Lung (tissue), 12 donors: ENCODE measurements around the gene GAGE12J. TPM values are rescaled to one million over a fixed set of nuclear protein-coding genes. Genes with fewer than 3 reads are reported as not detected.

Experiments
- ATAC-seq: fragments of 200-7000 bp; cut with Tn5 transposase; one replicate; pipeline ENCODE4 v1.9.1; 2020; ENCODE audit warnings: moderate number of reproducible peaks; ENCODE audit not compliant: insufficient read depth, low FRiP score
- DNase-seq, 3 donors: peaks; one replicate each; pipeline ENCODE4 v3.0.0-alpha.2; 2013 to 2017
- H3K27ac ChIP-seq, 2 donors: one replicate each; pipeline ENCODE4 v1.5.1; 2013; ENCODE audit warnings: mild to moderate bottlenecking in 2 of 2, moderate library complexity in 2 of 2, control low read depth in 1 of 2, inconsistent platforms in 1 of 2, low read depth in 1 of 2, low read length in 1 of 2
- H3K27me3 ChIP-seq, 3 donors: one replicate each; pipeline ENCODE4 v1.5.1; 2013; ENCODE audit warnings: low read length in 2 of 3; ENCODE audit not compliant: control insufficient read depth in 3 of 3, insufficient read depth in 3 of 3
- H3K36me3 ChIP-seq, 4 donors: one replicate each; pipeline ENCODE4 v1.5.1; 2013; ENCODE audit warnings: low read length in 4 of 4, mild to moderate bottlenecking in 1 of 4, moderate library complexity in 1 of 4; ENCODE audit not compliant: control insufficient read depth in 4 of 4, insufficient read depth in 4 of 4
- H3K4me1 ChIP-seq, 5 donors: one replicate each; pipeline ENCODE4 v1.5.1; 2013; ENCODE audit warnings: low read length in 5 of 5, mild to moderate bottlenecking in 2 of 5, moderate library complexity in 1 of 5; ENCODE audit not compliant: control insufficient read depth in 5 of 5, insufficient read depth in 5 of 5
- H3K4me3 ChIP-seq: one replicate; pipeline ENCODE4 v1.5.1; 2013; ENCODE audit warnings: mild to moderate bottlenecking, control low read depth, moderate library complexity
- H3K9ac ChIP-seq, 2 donors: one replicate each; pipeline ENCODE4 v1.5.1; 2013; ENCODE audit warnings: low read length in 2 of 2, control low read depth in 1 of 2; ENCODE audit not compliant: insufficient read depth in 1 of 2
- H3K9me3 ChIP-seq, 4 donors: one replicate each; pipeline ENCODE4 v1.5.1; 2013; ENCODE audit warnings: low read length in 3 of 4, mild to moderate bottlenecking in 1 of 4, moderate library complexity in 1 of 4; ENCODE audit not compliant: control insufficient read depth in 4 of 4, insufficient read depth in 3 of 4
- WGBS, 2 donors: extraction: QIAGEN DNeasy Blood & Tissue Kit; methylation state at CpG; one replicate each; pipeline ENCODE4 v1.1.7; 2013; 5-methylcytosine and 5-hydroxymethylcytosine counted together
- polyA plus RNA-seq, 2 donors: library from polyadenylated mRNA; stranded (reverse); fragments of 200-250 nt; gene quantifications; one replicate each; pipeline ENCODE4 v1.2.1, GENCODE V29; 2013
- total RNA-seq, 2 donors: library from RNA; depleted of rRNA in 1 of 2; stranded (reverse); fragments of >200 nt in 1 of 2; gene quantifications; one replicate each; pipeline ENCODE4 v1.2.1, GENCODE V29; 2014 to 2021
- TF ChIP-seq, protein P1 (sequence below): IDR thresholded peaks from 2 replicates; pipeline ENCODE4 v1.5.1; 2012; ENCODE audit warnings: mild to moderate bottlenecking; ENCODE audit errors: control extremely low read depth, extremely low read depth
- donor health status: control.
- donor health status: control.
- donor health status: Bipolar disorder and iron deficiency.
- donor health status: healthy.
- donor health status: DM: yes; HTN: yes; CAD: no.

GAGE12J gene
- total and polyA plus RNA-seq, 4 donors: not detected

DNA sequence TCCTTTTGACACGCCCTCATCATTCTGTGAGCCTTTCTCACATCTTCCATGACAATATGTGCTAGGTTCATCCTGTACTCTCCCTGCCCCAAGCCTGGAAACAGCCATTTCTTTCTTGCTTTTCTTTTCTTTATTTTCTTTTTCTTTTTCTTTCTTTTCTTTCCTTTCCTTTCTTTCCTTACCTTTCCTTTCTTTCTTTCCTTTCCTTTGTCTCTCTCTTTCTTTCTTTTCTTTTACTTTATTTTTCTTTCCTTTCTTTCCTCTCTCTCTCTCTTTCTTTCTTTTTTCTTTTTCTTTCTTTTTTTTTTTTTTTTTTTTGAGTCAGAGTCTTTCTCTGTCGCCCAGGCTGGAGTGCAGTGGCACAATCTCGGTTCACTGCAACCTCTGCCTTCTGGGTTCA, 37.6 kb upstream of the GAGE12J start:
- Histone ChIP-seq H3K4me1 (no peaks in the 10 kb centered on the region), H3K9me3 (no peaks in the 10 kb centered on the region), H3K9ac (no peak overlapping the region), H3K27me3 (no peaks in the 10 kb centered on the region), H3K36me3 (no peaks in the 10 kb centered on the region), H3K27ac (no peak overlapping the region), H3K4me3 (no peak overlapping the region)
- DNase-seq (no peak), ATAC-seq (no peak)
- 77 to 86% methylated on average over 1 to 3 of the region's 3 CpGs for WGBS, 2 donors
- TF ChIP-seq, protein P1, sequence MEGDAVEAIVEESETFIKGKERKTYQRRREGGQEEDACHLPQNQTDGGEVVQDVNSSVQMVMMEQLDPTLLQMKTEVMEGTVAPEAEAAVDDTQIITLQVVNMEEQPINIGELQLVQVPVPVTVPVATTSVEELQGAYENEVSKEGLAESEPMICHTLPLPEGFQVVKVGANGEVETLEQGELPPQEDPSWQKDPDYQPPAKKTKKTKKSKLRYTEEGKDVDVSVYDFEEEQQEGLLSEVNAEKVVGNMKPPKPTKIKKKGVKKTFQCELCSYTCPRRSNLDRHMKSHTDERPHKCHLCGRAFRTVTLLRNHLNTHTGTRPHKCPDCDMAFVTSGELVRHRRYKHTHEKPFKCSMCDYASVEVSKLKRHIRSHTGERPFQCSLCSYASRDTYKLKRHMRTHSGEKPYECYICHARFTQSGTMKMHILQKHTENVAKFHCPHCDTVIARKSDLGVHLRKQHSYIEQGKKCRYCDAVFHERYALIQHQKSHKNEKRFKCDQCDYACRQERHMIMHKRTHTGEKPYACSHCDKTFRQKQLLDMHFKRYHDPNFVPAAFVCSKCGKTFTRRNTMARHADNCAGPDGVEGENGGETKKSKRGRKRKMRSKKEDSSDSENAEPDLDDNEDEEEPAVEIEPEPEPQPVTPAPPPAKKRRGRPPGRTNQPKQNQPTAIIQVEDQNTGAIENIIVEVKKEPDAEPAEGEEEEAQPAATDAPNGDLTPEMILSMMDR: no peak

DNA sequence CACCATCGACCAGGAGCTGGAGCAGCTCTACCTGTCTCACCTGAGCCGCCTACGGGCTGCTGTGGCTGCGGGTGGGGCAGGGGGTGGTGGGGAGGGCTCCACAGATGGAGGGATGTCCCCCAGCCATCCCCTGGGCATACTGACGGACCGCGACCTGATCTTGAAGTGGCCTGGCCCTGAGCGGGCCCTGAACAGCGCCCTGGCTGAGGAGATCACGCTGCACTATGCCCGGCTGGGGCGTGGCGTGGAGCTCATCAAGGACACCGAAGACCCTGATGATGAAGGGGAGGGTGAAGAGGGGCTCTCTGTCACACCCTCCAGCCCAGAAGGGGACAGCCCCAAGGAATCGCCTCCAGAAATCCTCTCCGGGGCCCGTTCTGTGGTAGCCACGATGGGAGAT, 35.7 kb upstream of the GAGE12J start:
- H3K4me3 ChIP-seq: no peak overlapping the region
- ATAC-seq: no peak
- no peaks in the 10 kb centered on the region for H3K9me3 ChIP-seq
- WGBS, 2 donors: 89 to 97% methylated on average over 13 to 18 of the region's 18 CpGs
- DNase-seq: no peak
- H3K27ac ChIP-seq: no peak overlapping the region
- H3K9ac ChIP-seq: no peak overlapping the region
- no peaks in the 10 kb centered on the region for H3K27me3 ChIP-seq
- H3K36me3 ChIP-seq: no peaks in the 10 kb centered on the region
- H3K4me1 ChIP-seq: no peaks in the 10 kb centered on the region
- TF ChIP-seq, protein P1: no peak

DNA sequence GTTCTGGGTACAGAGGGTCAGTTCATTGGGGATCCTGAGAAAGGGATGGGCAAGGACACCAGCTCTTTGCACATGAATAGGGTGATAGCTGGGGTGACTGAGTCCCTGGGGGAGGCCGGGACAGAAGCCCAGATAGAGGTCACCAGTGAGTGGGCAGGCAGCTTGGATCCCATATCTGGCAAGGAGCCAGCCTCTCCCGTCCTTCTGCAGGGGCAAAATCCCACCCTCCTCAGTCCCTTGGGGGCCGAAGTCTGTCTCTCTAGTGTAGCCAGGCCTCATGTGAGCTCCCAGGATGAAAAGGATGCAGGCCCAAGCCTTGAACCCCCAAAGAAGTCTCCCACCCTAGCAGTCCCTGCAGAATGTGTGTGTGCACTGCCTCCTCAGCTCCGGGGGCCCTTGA, 35.3 kb upstream of the GAGE12J start:
- no peaks in the 10 kb centered on the region for H3K4me1 ChIP-seq
- 74 to 96% methylated on average over 4 of the region's 4 CpGs for WGBS, 2 donors
- DNase-seq (no peak), ATAC-seq (no peak)
- H3K9ac ChIP-seq: no peak overlapping the region
- no peak overlapping the region for H3K27ac ChIP-seq
- H3K27me3 ChIP-seq: no peaks in the 10 kb centered on the region
- H3K36me3 ChIP-seq: no peaks in the 10 kb centered on the region
- H3K9me3 ChIP-seq: no peaks in the 10 kb centered on the region
- no peak overlapping the region for H3K4me3 ChIP-seq
- TF ChIP-seq, protein P1: no peak

DNA sequence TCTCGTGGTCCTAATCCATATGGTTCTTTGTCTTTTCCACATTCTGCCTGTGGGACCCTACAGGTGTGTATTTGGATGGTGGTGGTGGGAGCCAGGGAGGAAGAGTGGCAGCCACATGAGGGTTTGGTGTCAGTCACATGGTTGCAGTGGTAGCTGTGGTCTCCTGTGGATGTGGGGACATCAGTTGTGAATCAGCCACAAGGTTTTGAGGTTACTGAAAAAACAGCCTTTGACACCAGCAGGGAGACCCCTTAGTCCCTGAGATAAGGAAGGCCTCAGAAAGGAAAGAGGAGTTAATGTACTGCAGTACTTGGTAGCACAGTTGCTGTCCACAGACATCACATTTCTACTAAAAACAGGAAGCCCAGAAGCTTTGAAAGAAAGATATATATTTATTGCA, 34.2 kb upstream of the GAGE12J start:
- no peak for DNase-seq
- no peak for ATAC-seq
- Histone ChIP-seq H3K9me3 (no peaks in the 10 kb centered on the region), H3K9ac (no peak overlapping the region), H3K27ac (no peak overlapping the region), H3K27me3 (no peaks in the 10 kb centered on the region), H3K36me3 (no peaks in the 10 kb centered on the region), H3K4me1 (no peaks in the 10 kb centered on the region), H3K4me3 (no peak overlapping the region)
- 92 to 100% methylated on average over 1 of the region's 1 CpG for WGBS, 2 donors
- TF ChIP-seq, protein P1: no peak
